A549 (cell line): Measurements from ENCODE around the gene SLC2A14.
"Not testable (repeated sequence)": the region's sequence is repeated elsewhere in the genome, so short reads cannot be mapped to it uniquely, and the experiment has no call there.

Experiments used
- CEBPB ChIP-seq, 2 experiments: fragments of >200 bp in 1 of 2; sonication (Bioruptor Twin) in 1 of 2; formaldehyde crosslinking in 1 of 2; IDR thresholded peaks; 2 replicates each; pipeline ENCODE4 v1.6.1; 2012 to 2016
- CTCF ChIP-seq: fragments of >200 bp; sonication (Bioruptor Twin); formaldehyde crosslinking; IDR thresholded peaks from 3 replicates; pipeline ENCODE4 v1.5.1; 2016
- POLR2A ChIP-seq: IDR thresholded peaks from 2 replicates; pipeline ENCODE4 v1.6.1; 2012; ENCODE audit warnings: mild to moderate bottlenecking, low read length

GRCh38 chr12:7839226-7839625 is 33.5 kb downstream of the SLC2A14 start:
- not testable (repeated sequence) for TF ChIP-seq CEBPB (IDR thresholded peaks at IDR 0.05); CTCF; POLR2A
